H9 (cell line): ENCODE measurements around the gene RARS2. TPM values are rescaled to one million over a fixed set of nuclear protein-coding genes. Genes with fewer than 3 reads are reported as not detected.

Experiments used
- DNase-seq: peaks from one replicate; pipeline ENCODE4 v3.0.0-alpha.2; 2017
- H2AFZ ChIP-seq: one replicate; pipeline ENCODE4 v1.6.1; 2013; ENCODE audit warnings: mild to moderate bottlenecking, low read length, control low read depth, moderate library complexity
- H2AK5ac ChIP-seq: 2 replicates; pipeline ENCODE4 v1.6.1; 2013; ENCODE audit warnings: low read length, control low read depth, mixed read lengths; ENCODE audit not compliant: insufficient read length
- H2BK120ac ChIP-seq: one replicate; pipeline ENCODE4 v1.6.1; 2013; ENCODE audit warnings: low read depth, mild to moderate bottlenecking, low read length, control low read depth, inconsistent platforms; ENCODE audit not compliant: poor library complexity, severe bottlenecking
- H2BK12ac ChIP-seq: 2 replicates; pipeline ENCODE4 v1.6.1; 2013; ENCODE audit warnings: low read length, control low read depth, mixed read lengths, low read depth; ENCODE audit not compliant: insufficient read length
- H2BK15ac ChIP-seq: 2 replicates; pipeline ENCODE4 v1.6.1; 2013; ENCODE audit warnings: low read depth, low read length, control low read depth
- H2BK20ac ChIP-seq: one replicate; pipeline ENCODE4 v1.6.1; 2013; ENCODE audit warnings: low read depth, mild to moderate bottlenecking, low read length, control low read depth, inconsistent platforms; ENCODE audit not compliant: poor library complexity, severe bottlenecking
- H2BK5ac ChIP-seq: 2 replicates; pipeline ENCODE4 v1.6.1; 2013; ENCODE audit warnings: low read length, control low read depth, mixed read lengths; ENCODE audit not compliant: insufficient read length
- H3K14ac ChIP-seq: 2 replicates; pipeline ENCODE4 v1.6.1; 2013; ENCODE audit warnings: low read length, control low read depth; ENCODE audit not compliant: insufficient read depth
- H3K18ac ChIP-seq: 2 replicates; pipeline ENCODE4 v1.6.1; 2013; ENCODE audit warnings: low read depth, mild to moderate bottlenecking, mixed read lengths, low read length, control low read depth; ENCODE audit not compliant: insufficient read length
- H3K23ac ChIP-seq: 2 replicates; pipeline ENCODE4 v1.6.1; 2013; ENCODE audit warnings: low read length, control low read depth, mixed read lengths, low read depth; ENCODE audit not compliant: insufficient read length
- H3K23me2 ChIP-seq: 2 replicates; pipeline ENCODE4 v1.6.1; 2013; ENCODE audit warnings: low read depth, mild to moderate bottlenecking, mixed read lengths, low read length, control low read depth; ENCODE audit not compliant: insufficient read length, poor library complexity, severe bottlenecking
- H3K27ac ChIP-seq: 2 replicates; pipeline ENCODE4 v1.5.1; 2013; ENCODE audit warnings: low read length, control low read depth, mixed read lengths, low read depth; ENCODE audit not compliant: insufficient read length
- H3K27me3 ChIP-seq: 2 replicates; pipeline ENCODE4 v1.6.1; 2013; ENCODE audit warnings: low read length, control low read depth, inconsistent platforms; ENCODE audit not compliant: insufficient read depth
- H3K4ac ChIP-seq: 2 replicates; pipeline ENCODE4 v1.6.1; 2013; ENCODE audit warnings: low read depth, mild to moderate bottlenecking, control low read depth, inconsistent platforms, low read length, moderate library complexity
- H3K4me1 ChIP-seq: 2 replicates; pipeline ENCODE4 v1.6.1; 2013; ENCODE audit warnings: low read length, control low read depth, inconsistent platforms; ENCODE audit not compliant: insufficient read depth
- H3K4me2 ChIP-seq: 2 replicates; pipeline ENCODE4 v1.6.1; 2013; ENCODE audit warnings: low read length, control low read depth, mixed read lengths; ENCODE audit not compliant: insufficient read length, insufficient read depth
- H3K56ac ChIP-seq: 2 replicates; pipeline ENCODE4 v1.6.1; 2013; ENCODE audit warnings: low read depth, mild to moderate bottlenecking, mixed read lengths, low read length, control low read depth; ENCODE audit not compliant: insufficient read length
- H3K79me1 ChIP-seq: 2 replicates; pipeline ENCODE4 v1.6.1; 2013; ENCODE audit warnings: low read depth, mild to moderate bottlenecking, moderate library complexity, low read length, control low read depth, inconsistent platforms; ENCODE audit not compliant: insufficient read depth, poor library complexity, severe bottlenecking
- H3K79me2 ChIP-seq: 2 replicates; pipeline ENCODE4 v1.6.1; 2013; ENCODE audit warnings: low read length, control low read depth, inconsistent platforms; ENCODE audit not compliant: insufficient read depth
- H3K9ac ChIP-seq: 2 replicates; pipeline ENCODE4 v1.6.1; 2013; ENCODE audit warnings: low read length, control low read depth, mixed read lengths; ENCODE audit not compliant: insufficient read length; ENCODE audit errors: extremely low read depth
- H3K9me3 ChIP-seq: one replicate; pipeline ENCODE4 v1.6.1; 2013; ENCODE audit warnings: low read depth, low read length, inconsistent platforms; ENCODE audit not compliant: control insufficient read depth
- H3T11ph ChIP-seq: one replicate; pipeline ENCODE4 v1.6.1; 2013; ENCODE audit warnings: mild to moderate bottlenecking, low read length, control low read depth, inconsistent platforms
- H4K20me1 ChIP-seq: one replicate; pipeline ENCODE4 v1.6.1; 2013; ENCODE audit not compliant: control insufficient read depth, insufficient read length, insufficient read depth
- H4K5ac ChIP-seq: 2 replicates; pipeline ENCODE4 v1.6.1; 2013; ENCODE audit warnings: low read depth, mild to moderate bottlenecking, mixed read lengths, low read length, control low read depth; ENCODE audit not compliant: insufficient read length
- H4K8ac ChIP-seq: replicated peaks from 2 replicates; pipeline ENCODE4 v1.6.1; 2013; ENCODE audit warnings: low read length, control low read depth, mixed read lengths, low read depth; ENCODE audit not compliant: insufficient read length
- H4K91ac ChIP-seq: 2 replicates; pipeline ENCODE4 v1.6.1; 2013; ENCODE audit warnings: low read depth, mild to moderate bottlenecking, moderate library complexity, mixed read lengths, low read length, control low read depth; ENCODE audit not compliant: insufficient read length
- H3K27ac Mint-ChIP-seq, 3 experiments: 2 replicates in 2 of 3; 3 replicates in 1 of 3; pipeline ENCODE4 v1.8.0; 2020 to 2021; ENCODE audit warnings: mixed read lengths in 3 of 3, mild to moderate bottlenecking in 1 of 3, moderate library complexity in 1 of 3
- H3K27me3 Mint-ChIP-seq: 2 replicates; pipeline ENCODE4 v1.8.0; 2021; ENCODE audit warnings: low read depth, mild to moderate bottlenecking, moderate library complexity, mixed read lengths
- H3K36me3 Mint-ChIP-seq, 3 experiments: 2 replicates in 2 of 3; 3 replicates in 1 of 3; pipeline ENCODE4 v1.8.0; 2020 to 2021; ENCODE audit warnings: low read depth in 3 of 3, mixed read lengths in 3 of 3; ENCODE audit not compliant: insufficient read depth in 1 of 3
- H3K4me1 Mint-ChIP-seq, 2 experiments: 2 replicates each; pipeline ENCODE4 v1.8.0; 2020; ENCODE audit warnings: mixed read lengths in 2 of 2
- H3K4me3 Mint-ChIP-seq, 2 experiments: 2 replicates in 1 of 2; 3 replicates in 1 of 2; pipeline ENCODE4 v1.8.0; 2020 to 2021; ENCODE audit warnings: mild to moderate bottlenecking in 2 of 2, mixed read lengths in 2 of 2, moderate library complexity in 1 of 2
- H3K9me3 Mint-ChIP-seq, 2 experiments: 2 replicates in 1 of 2; 3 replicates in 1 of 2; pipeline ENCODE4 v1.8.0; 2020; ENCODE audit warnings: mild to moderate bottlenecking in 2 of 2, mixed read lengths in 2 of 2, moderate library complexity in 1 of 2
- WGBS: extraction: QIAGEN DNeasy Blood & Tissue Kit; methylation state at CpG from one replicate; pipeline ENCODE4 v1.1.7; 2013; ENCODE audit warnings: missing lambda C conversion rate, low lambda C conversion rate, mixed read lengths; ENCODE audit not compliant: insufficient read length; ENCODE audit errors: extremely low coverage; 5-methylcytosine and 5-hydroxymethylcytosine counted together
- total RNA-seq: library from RNA; stranded (reverse); gene quantifications from 2 replicates; pipeline ENCODE4 v1.2.1, GENCODE V29; 2021
- TF ChIP-seq, protein P1 (sequence below): fragments of 200-600 bp; sonication (generic); conservative IDR thresholded peaks from 3 replicates; pipeline ENCODE4 v1.8.0; 2021; ENCODE audit warnings: antibody characterized with exemption, mild to moderate bottlenecking

The RARS2 gene
- total RNA-seq, 1 experiment from 2014 or later = 45.1 TPM

DNA sequence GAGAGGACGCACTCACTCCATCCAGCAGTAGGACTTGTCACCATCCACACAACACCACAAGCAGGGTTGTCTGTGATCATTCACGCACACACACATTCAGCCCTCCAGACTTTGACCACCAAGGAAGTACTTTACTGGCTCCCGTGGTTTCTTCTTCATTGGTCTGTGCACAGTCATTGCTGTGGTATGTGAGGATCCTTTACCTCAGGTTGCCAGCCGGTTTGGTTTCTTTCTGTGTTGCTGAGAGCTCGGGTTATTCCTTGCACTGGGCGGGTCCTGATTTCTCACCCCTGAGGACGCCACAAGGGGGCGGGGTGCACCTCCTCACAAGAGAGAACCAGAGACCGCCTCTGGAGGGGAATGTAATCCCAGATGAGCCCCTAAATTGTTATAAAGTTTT, 105.9 kb downstream of the RARS2 start:
- Histone ChIP-seq H2BK12ac (no peak overlapping the region), H3K14ac (peak overlapping the region; percentile 78; the same call in 1 of the 2 replicates), H4K8ac (no peak overlapping the region), H2BK15ac (no peak overlapping the region), H3K9me3 (no peaks in the 10 kb centered on the region), H3K4me2 (peak overlapping the region; percentile 45), H3K23me2 (no peaks in the 10 kb centered on the region), H4K20me1 (no peaks in the 10 kb centered on the region), H4K91ac (no peak overlapping the region), H3T11ph (no peak overlapping the region), H2BK5ac (no peak overlapping the region), H3K4ac (no peak overlapping the region), H2AK5ac (no peak overlapping the region), H2BK20ac (no peak overlapping the region), H3K27me3 (no peaks in the 10 kb centered on the region), H3K4me1 (no peaks in the 10 kb centered on the region; the same call in 1 of the 2 replicates), H3K27ac (no peak overlapping the region), H3K23ac (no peak overlapping the region), H4K5ac (no peak overlapping the region), H3K9ac (no peak overlapping the region), H2AFZ (no peak overlapping the region), H2BK120ac (no peak overlapping the region), H3K56ac (no peak overlapping the region), H3K18ac (no peak overlapping the region), H3K79me1 (no peaks in the 10 kb centered on the region), H3K79me2 (no peaks in the 10 kb centered on the region)
- Mint-ChIP-seq H3K27ac (peak overlapping the region; percentile 87 to 95 (median 87); a peak in 6 of 7 replicates), H3K9me3 (peaks cover 9 to 10% of the 10 kb centered on the region in 2 experiments; a peak in 4 of 5 replicates), H3K27me3 (no peaks in the 10 kb centered on the region), H3K36me3 (peaks cover 5 to 11% (median 9%) of the 10 kb centered on the region in 3 experiments; a peak in 5 of 7 replicates), H3K4me3 (no peak overlapping the region; a peak in 1 of 5 replicates), H3K4me1 (peaks cover 17 to 24% of the 10 kb centered on the region in 2 experiments)
- peak; percentile 89 for DNase-seq
- WGBS = no CpG with 5 or more reads among the region's 9 CpGs
- TF ChIP-seq, protein P1, sequence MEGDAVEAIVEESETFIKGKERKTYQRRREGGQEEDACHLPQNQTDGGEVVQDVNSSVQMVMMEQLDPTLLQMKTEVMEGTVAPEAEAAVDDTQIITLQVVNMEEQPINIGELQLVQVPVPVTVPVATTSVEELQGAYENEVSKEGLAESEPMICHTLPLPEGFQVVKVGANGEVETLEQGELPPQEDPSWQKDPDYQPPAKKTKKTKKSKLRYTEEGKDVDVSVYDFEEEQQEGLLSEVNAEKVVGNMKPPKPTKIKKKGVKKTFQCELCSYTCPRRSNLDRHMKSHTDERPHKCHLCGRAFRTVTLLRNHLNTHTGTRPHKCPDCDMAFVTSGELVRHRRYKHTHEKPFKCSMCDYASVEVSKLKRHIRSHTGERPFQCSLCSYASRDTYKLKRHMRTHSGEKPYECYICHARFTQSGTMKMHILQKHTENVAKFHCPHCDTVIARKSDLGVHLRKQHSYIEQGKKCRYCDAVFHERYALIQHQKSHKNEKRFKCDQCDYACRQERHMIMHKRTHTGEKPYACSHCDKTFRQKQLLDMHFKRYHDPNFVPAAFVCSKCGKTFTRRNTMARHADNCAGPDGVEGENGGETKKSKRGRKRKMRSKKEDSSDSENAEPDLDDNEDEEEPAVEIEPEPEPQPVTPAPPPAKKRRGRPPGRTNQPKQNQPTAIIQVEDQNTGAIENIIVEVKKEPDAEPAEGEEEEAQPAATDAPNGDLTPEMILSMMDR = peak; percentile 71
